Stimulated activated CD4-positive, alpha-beta T cell treated with anti-CD3 and anti-CD28 coated beads, TNF-alpha, amount 100 ng/mL, for 4 hours (primary cell): ENCODE results near the gene TRAFD1.

Source experiments
- DNase-seq, 3 experiments: peaks; one replicate each; pipeline ENCODE4 v3.0.0-alpha.2; 2020; ENCODE audit warnings: low read depth in 3 of 3

Gene TRAFD1

GRCh38 chr12:112175361-112176155 is 50.2 kb downstream of the TRAFD1 start:
- no peak for DNase-seq

- no peak for DNase-seq
Measured at GRCh38 chr12:112176321-112177010, 51.1 kb downstream of the TRAFD1 start.

GRCh38 chr12:112178796-112179195 is 53.4 kb downstream of the TRAFD1 start:
- DNase-seq, result no peak

GRCh38 chr12:112179341-112179740 is 54.0 kb downstream of the TRAFD1 start:
- no peak for DNase-seq

- no peak for DNase-seq
Measured at GRCh38 chr12:112179916-112180315, 54.6 kb downstream of the TRAFD1 start.

- no peak for DNase-seq
Measured at GRCh38 chr12:112180422-112180821, 55.1 kb downstream of the TRAFD1 start.

GRCh38 chr12:112182499-112182898 is 57.1 kb downstream of the TRAFD1 start:
- DNase-seq, result no peak

GRCh38 chr12:112183141-112184021 is 58.0 kb downstream of the TRAFD1 start:
- DNase-seq, result no peak

- DNase-seq, result no peak
Measured at GRCh38 chr12:112184056-112184887, 58.9 kb downstream of the TRAFD1 start.

- DNase-seq, result no peak
Measured at GRCh38 chr12:112185093-112185923, 59.9 kb downstream of the TRAFD1 start.

- no peak for DNase-seq
Measured at GRCh38 chr12:112188130-112188830, 62.9 kb downstream of the TRAFD1 start.

GRCh38 chr12:112190231-112191025 is 65.1 kb downstream of the TRAFD1 start:
- no peak for DNase-seq

- DNase-seq, result no peak
Measured at GRCh38 chr12:112191201-112191600, 65.8 kb downstream of the TRAFD1 start.

- DNase-seq, result no peak
Measured at GRCh38 chr12:112191840-112192321, 66.5 kb downstream of the TRAFD1 start.

- DNase-seq, result no peak
Measured at GRCh38 chr12:112192475-112192874, 67.1 kb downstream of the TRAFD1 start.

- DNase-seq, result no peak
Measured at GRCh38 chr12:112194601-112195247, 69.4 kb downstream of the TRAFD1 start.

- no peak for DNase-seq
Measured at GRCh38 chr12:112196196-112196875, 71.0 kb downstream of the TRAFD1 start.
